ENCODE measurements around the gene KCNMA1. TPM values are rescaled to one million over a fixed set of nuclear protein-coding genes. Genes with fewer than 3 reads are reported as not detected.

The KCNMA1 gene
- total RNA-seq, 2 donors from 2014 or later: 168 to 188 TPM

DNA sequence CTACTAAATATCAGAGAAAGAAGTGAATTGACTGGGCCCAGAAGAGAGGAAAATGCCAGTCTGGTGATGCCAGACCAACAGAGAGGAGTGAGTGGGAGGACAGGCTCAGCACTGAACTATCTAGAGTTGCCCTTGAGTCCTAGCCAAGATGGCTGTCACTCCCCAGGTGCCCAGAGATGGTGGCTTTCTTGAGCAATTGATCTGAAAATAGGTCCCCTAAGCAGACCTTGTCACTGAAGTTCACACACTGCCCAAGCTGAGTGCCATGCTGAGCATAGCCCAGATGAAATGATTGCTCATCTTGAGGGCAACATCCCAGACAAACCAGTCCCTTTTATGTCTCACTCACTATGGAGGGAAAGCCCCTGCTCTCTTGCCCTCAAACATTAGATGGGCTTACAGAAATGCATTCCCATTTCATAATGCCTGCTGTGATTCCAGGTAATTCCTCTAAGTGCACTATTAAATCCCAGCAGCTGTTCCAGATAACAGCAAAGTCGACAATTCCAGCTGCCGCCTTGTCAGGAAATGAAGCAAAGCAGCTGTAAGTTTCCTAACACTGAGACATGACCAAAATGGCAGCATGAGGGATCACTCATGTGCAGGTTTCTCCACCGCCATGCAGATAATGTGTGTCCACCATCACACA lies 329.4 kb downstream of the KCNMA1 start:
- no peaks in the 10 kb centered on the region for H3K27me3 ChIP-seq (replicated peaks; ENCODE audit: insufficient read depth)
- H3K27ac ChIP-seq: no peak overlapping the region
- TF ChIP-seq CTCF (IDR thresholded peaks at IDR 0.05): no peak
- ATAC-seq (ENCODE audit: insufficient number of reproducible peaks, low FRiP score, low read depth) (no peak), DNase-seq (ENCODE audit: low spot score) (no peak)
- H3K4me3 ChIP-seq: no peak overlapping the region
- H3K36me3 ChIP-seq: no peaks in the 10 kb centered on the region
- H3K9me3 ChIP-seq: no peaks in the 10 kb centered on the region
- peaks cover 19 to 62% of the 10 kb centered on the region in 2 donors for H3K4me1 ChIP-seq (ENCODE audit: control insufficient read depth in 1 of 2, low read depth in 2 of 2)

GRCh38 chr10:77306666-77307065 lies 330.9 kb downstream of the KCNMA1 start:
- ATAC-seq (ENCODE audit: insufficient number of reproducible peaks, low FRiP score, low read depth) (no peak), DNase-seq (ENCODE audit: low spot score) (no peak)
- Histone ChIP-seq H3K4me1 (ENCODE audit: control insufficient read depth in 1 of 2, low read depth in 2 of 2) (peaks cover 22 to 56% of the 10 kb centered on the region in 2 donors), H3K27me3 (replicated peaks; ENCODE audit: insufficient read depth) (no peaks in the 10 kb centered on the region), H3K27ac (no peak overlapping the region), H3K9me3 (no peaks in the 10 kb centered on the region), H3K36me3 (no peaks in the 10 kb centered on the region), H3K4me3 (no peak overlapping the region)
- TF ChIP-seq CTCF (IDR thresholded peaks at IDR 0.05): no peak

DNA sequence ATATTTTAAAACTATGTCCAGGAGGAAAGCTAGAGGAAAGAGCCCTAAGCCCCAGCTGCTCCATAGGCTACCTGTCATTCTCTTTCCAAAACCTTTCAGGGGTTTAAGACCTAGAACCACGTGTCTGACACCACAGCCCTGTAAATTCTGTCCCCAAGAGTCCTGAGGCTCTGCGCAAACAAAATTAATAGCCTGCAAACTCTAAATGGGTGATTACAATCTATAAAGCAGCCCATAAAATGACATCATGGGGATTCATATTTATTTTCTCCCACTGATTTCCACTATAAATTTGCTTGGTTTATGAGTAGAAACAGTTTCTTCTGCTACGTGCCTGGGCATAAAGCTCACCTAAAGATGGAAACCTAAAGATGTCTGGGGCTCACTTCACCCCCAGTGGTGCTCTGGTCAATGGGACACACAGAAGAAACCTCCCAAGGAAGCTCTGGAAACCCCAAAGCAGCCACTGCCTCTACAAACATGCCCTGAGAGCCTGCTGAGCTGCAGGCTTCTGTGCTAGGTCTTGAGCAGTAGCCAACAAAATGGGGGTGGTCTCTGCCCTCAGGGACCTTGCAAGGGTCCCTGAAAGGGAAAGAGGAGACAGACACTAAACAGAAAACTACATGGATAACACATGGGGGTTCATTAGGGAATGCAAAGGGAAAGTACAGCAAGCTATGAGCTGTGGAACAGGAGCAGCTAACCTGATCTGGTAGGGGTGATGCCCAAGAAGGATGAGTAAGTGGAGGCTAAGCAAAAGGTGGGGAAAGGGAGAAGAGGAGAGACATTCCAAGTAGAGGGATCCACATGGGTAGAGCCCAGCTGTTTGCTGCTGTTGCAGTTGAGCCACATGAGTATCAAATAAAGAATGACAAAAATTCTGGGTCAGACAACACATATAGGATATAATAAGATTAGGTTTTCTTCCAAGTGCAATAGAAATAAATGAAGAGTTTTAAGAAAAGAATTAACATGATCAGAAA lies 331.7 kb downstream of the KCNMA1 start:
- no peak for ATAC-seq (ENCODE audit: insufficient number of reproducible peaks, low FRiP score, low read depth)
- Histone ChIP-seq H3K4me1 (ENCODE audit: control insufficient read depth in 1 of 2, low read depth in 2 of 2) (peaks cover 25 to 59% of the 10 kb centered on the region in 2 donors), H3K9me3 (no peaks in the 10 kb centered on the region), H3K36me3 (no peaks in the 10 kb centered on the region), H3K4me3 (no peak overlapping the region), H3K27me3 (replicated peaks; ENCODE audit: insufficient read depth) (no peaks in the 10 kb centered on the region), H3K27ac (no peak overlapping the region)
- TF ChIP-seq CTCF (IDR thresholded peaks at IDR 0.05): no peak
- no peak for DNase-seq (ENCODE audit: low spot score)

- peaks cover 27 to 59% of the 10 kb centered on the region in 2 donors for H3K4me1 ChIP-seq (ENCODE audit: control insufficient read depth in 1 of 2, low read depth in 2 of 2)
- no peaks in the 10 kb centered on the region for H3K27me3 ChIP-seq (replicated peaks; ENCODE audit: insufficient read depth)
- H3K4me3 ChIP-seq: no peak overlapping the region
- H3K36me3 ChIP-seq: no peaks in the 10 kb centered on the region
- no peaks in the 10 kb centered on the region for H3K9me3 ChIP-seq
- no peak overlapping the region for H3K27ac ChIP-seq
- no peak for TF ChIP-seq CTCF (IDR thresholded peaks at IDR 0.05)
- DNase-seq (ENCODE audit: low spot score) (no peak), ATAC-seq (ENCODE audit: insufficient number of reproducible peaks, low FRiP score, low read depth) (no peak)
Measured at GRCh38 chr10:77304192-77304591, 333.4 kb downstream of the KCNMA1 start.

DNA sequence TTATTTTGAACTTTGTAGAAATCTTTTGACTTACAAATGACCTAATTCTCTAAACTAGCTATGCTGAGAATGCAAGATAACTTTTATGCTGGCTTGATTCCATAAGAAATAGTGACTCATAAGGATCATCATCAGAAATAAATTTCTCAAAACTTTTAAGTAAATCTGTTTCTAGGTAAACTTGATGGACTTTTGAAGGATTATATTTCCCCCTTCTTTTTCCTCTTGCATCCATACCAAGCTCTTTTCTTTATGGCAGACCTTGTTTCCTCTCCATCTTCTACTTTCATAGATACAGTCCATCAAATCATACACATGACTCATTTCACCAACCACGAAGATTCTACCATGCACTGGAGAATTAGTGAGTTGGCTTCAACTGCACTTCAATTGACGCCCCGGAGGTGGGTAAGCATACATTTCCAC lies 336.3 kb downstream of the KCNMA1 start:
- Histone ChIP-seq H3K4me3 (no peak overlapping the region), H3K4me1 (ENCODE audit: control insufficient read depth in 1 of 2, low read depth in 2 of 2) (peaks cover 26 to 68% of the 10 kb centered on the region in 2 donors), H3K27me3 (replicated peaks; ENCODE audit: insufficient read depth) (no peaks in the 10 kb centered on the region), H3K36me3 (no peaks in the 10 kb centered on the region), H3K9me3 (no peaks in the 10 kb centered on the region), H3K27ac (peak overlapping the region; percentile 33 to 39)
- DNase-seq (ENCODE audit: low spot score) (no peak), ATAC-seq (ENCODE audit: insufficient number of reproducible peaks, low FRiP score, low read depth) (no peak)
- no peak for TF ChIP-seq CTCF (IDR thresholded peaks at IDR 0.05)
